GM23338 (cell line): Measurements from ENCODE around the gene ZFYVE28. TPM values are rescaled to one million over a fixed set of nuclear protein-coding genes. Genes with fewer than 3 reads are reported as not detected.

ENCODE experiments used
- ATAC-seq: fragments of 200-7000 bp; cut with Tn5 transposase; 3 replicates; pipeline ENCODE4 v1.9.1; 2020
- DNase-seq: peaks from one replicate; pipeline ENCODE4 v3.0.0-alpha.2; 2015; ENCODE audit warnings: low spot score
- H2AFZ ChIP-seq: fragments of 200-600 bp; sonication (generic); 2 replicates; pipeline ENCODE4 v1.8.0; 2016; ENCODE audit warnings: antibody characterized with exemption, mild to moderate bottlenecking, moderate library complexity
- H3F3A ChIP-seq: fragments of 200-600 bp; sonication (generic); replicated peaks from 2 replicates; pipeline ENCODE4 v1.8.0; 2017; ENCODE audit warnings: antibody characterized with exemption, mixed run types, low read depth
- H3K27ac ChIP-seq: fragments of 200-600 bp; sonication (generic); 2 replicates; pipeline ENCODE4 v1.6.1; 2016; ENCODE audit warnings: low read depth
- H3K27me3 ChIP-seq: fragments of 200-600 bp; sonication (generic); 2 replicates; pipeline ENCODE4 v1.8.0; 2016; ENCODE audit warnings: mild to moderate bottlenecking, mixed run types, moderate library complexity; ENCODE audit not compliant: insufficient read depth
- H3K36me3 ChIP-seq: fragments of 200-600 bp; sonication (generic); 2 replicates; pipeline ENCODE4 v1.8.0; 2016; ENCODE audit warnings: mild to moderate bottlenecking; ENCODE audit not compliant: insufficient read depth
- H3K4me1 ChIP-seq: fragments of 200-600 bp; sonication (generic); 2 replicates; pipeline ENCODE4 v1.8.0; 2016; ENCODE audit warnings: mild to moderate bottlenecking, moderate library complexity; ENCODE audit not compliant: insufficient read depth
- H3K4me2 ChIP-seq: fragments of 200-600 bp; sonication (generic); 2 replicates; pipeline ENCODE4 v1.7.1; 2017; ENCODE audit warnings: mixed run types
- H3K4me3 ChIP-seq: fragments of 200-600 bp; sonication (generic); 2 replicates; pipeline ENCODE4 v1.6.1; 2016; ENCODE audit warnings: mixed run types
- H3K79me2 ChIP-seq: fragments of 200-600 bp; sonication (generic); replicated peaks from 2 replicates; pipeline ENCODE4 v1.8.0; 2017; ENCODE audit warnings: mild to moderate bottlenecking; ENCODE audit not compliant: insufficient read depth
- H3K9me2 ChIP-seq: fragments of 200-600 bp; sonication (generic); 2 replicates; pipeline ENCODE4 v1.8.0; 2017; ENCODE audit not compliant: insufficient read depth
- H4K20me1 ChIP-seq: fragments of 200-600 bp; sonication (generic); replicated peaks from 2 replicates; pipeline ENCODE4 v1.8.0; 2017; ENCODE audit warnings: mild to moderate bottlenecking; ENCODE audit not compliant: insufficient read depth
- H3K27ac Mint-ChIP-seq: 2 replicates; pipeline ENCODE4 v1.8.0; 2020; ENCODE audit warnings: inconsistent platforms, mild to moderate bottlenecking, moderate library complexity, mixed read lengths
- H3K27me3 Mint-ChIP-seq: 3 replicates; pipeline ENCODE4 v1.8.0; 2022; ENCODE audit warnings: low read depth, mild to moderate bottlenecking, moderate library complexity, mixed read lengths, inconsistent platforms; ENCODE audit not compliant: insufficient read depth, poor library complexity
- H3K36me3 Mint-ChIP-seq: 3 replicates; pipeline ENCODE4 v1.8.0; 2021; ENCODE audit warnings: low read depth, mild to moderate bottlenecking, inconsistent platforms, moderate library complexity, mixed read lengths
- H3K4me1 Mint-ChIP-seq: 3 replicates; pipeline ENCODE4 v1.8.0; 2020; ENCODE audit warnings: mild to moderate bottlenecking, inconsistent platforms, mixed read lengths
- H3K4me3 Mint-ChIP-seq: 3 replicates; pipeline ENCODE4 v1.8.0; 2021; ENCODE audit warnings: moderate library complexity, mild to moderate bottlenecking, inconsistent platforms, mixed read lengths
- H3K9me3 Mint-ChIP-seq: 3 replicates; pipeline ENCODE4 v1.8.0; 2020; ENCODE audit warnings: moderate library complexity, mild to moderate bottlenecking, inconsistent platforms, mixed read lengths
- POLR2AphosphoS5 ChIP-seq: IDR thresholded peaks from 2 replicates; pipeline ENCODE4 v1.6.1; 2016; ENCODE audit warnings: antibody characterized with exemption, low read depth
- polyA plus RNA-seq: library from polyadenylated mRNA; unstranded; fragments of >200 nt; fragmentation: Nextera tagmentation; extraction: Ambion mirVana; gene quantifications from 2 replicates; pipeline ENCODE4 v1.2.1, GENCODE V29; 2016
- small RNA-seq: library from RNA; depleted of rRNA; stranded (forward); fragments of <200 nt; gene quantifications from one replicate; pipeline ENCODE3, GENCODE V24; 2014; ENCODE audit warnings: low replicate concordance
- total RNA-seq: library from RNA; depleted of rRNA; stranded (reverse); fragments of >200 nt; shearing (Covaris generic); gene quantifications from 2 replicates; pipeline ENCODE4 v1.2.3, GENCODE V29; 2014; rRNA removed
- TF ChIP-seq, protein P1 (sequence below), 2 experiments: fragments of 200-600 bp in 1 of 2; sonication (generic) in 1 of 2; conservative IDR thresholded peaks; 2 replicates each; pipeline versions ENCODE4 v1.5.1 to v1.6.1; 2016 to 2017; ENCODE audit warnings: antibody characterized with exemption in 2 of 2, low read depth in 2 of 2, mild to moderate bottlenecking in 2 of 2, moderate library complexity in 1 of 2

The ZFYVE28 gene
- total and polyA plus RNA-seq, 2 experiments from 2014 or later: 2.6 to 4.6 TPM

DNA sequence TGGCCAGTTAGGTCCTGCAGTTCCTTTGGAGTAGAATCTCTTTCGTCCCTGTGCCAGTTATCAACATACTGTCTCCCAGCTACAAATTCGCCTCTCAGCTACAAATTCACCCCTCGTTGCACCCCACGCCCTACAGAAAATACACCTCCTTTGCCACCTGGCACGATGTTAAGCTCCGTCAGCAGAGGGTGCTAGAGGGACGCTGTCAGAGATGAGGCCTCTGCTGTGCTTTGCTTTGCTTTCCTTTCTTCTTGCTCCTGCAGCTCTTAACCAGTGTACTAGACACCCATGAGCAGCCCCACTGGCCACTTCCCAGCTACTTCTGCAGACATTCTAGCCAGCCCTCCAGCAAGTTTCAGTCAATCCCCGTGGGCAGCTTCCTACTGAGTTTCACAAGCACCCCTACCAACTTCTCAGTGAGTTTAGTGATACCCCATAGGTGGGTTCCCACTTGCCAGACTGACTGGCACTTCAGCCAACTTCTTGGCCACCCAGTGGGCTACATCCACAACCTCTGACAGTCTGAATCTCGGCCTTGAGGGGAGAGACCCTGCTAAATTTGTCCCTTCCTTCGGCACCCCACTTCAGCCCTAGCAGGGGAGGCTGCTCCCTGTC, 198.3 kb downstream of the ZFYVE28 start:
- no peak overlapping the region; the same call in 2 of the 3 replicates for H3K4me3 Mint-ChIP-seq
- no peaks in the 10 kb centered on the region for H3K36me3 ChIP-seq
- no peak overlapping the region for H3K27ac Mint-ChIP-seq
- peak overlapping the region; percentile 2 for H3K27ac ChIP-seq
- H3K4me1 ChIP-seq: peaks cover 40% of the 10 kb centered on the region
- no peaks in the 10 kb centered on the region for H3K9me3 Mint-ChIP-seq
- H3K4me3 ChIP-seq: peak overlapping the region; percentile 42
- H3K79me2 ChIP-seq: no peaks in the 10 kb centered on the region
- peak; percentile 80 for ATAC-seq
- peaks cover 3% of the 10 kb centered on the region; the same call in 1 of the 2 replicates for H3K9me2 ChIP-seq
- no peaks in the 10 kb centered on the region for H3K36me3 Mint-ChIP-seq
- peaks cover 6% of the 10 kb centered on the region for H3F3A ChIP-seq
- no peak overlapping the region for H2AFZ ChIP-seq
- TF ChIP-seq POLR2AphosphoS5: no peak
- TF ChIP-seq, protein P1, sequence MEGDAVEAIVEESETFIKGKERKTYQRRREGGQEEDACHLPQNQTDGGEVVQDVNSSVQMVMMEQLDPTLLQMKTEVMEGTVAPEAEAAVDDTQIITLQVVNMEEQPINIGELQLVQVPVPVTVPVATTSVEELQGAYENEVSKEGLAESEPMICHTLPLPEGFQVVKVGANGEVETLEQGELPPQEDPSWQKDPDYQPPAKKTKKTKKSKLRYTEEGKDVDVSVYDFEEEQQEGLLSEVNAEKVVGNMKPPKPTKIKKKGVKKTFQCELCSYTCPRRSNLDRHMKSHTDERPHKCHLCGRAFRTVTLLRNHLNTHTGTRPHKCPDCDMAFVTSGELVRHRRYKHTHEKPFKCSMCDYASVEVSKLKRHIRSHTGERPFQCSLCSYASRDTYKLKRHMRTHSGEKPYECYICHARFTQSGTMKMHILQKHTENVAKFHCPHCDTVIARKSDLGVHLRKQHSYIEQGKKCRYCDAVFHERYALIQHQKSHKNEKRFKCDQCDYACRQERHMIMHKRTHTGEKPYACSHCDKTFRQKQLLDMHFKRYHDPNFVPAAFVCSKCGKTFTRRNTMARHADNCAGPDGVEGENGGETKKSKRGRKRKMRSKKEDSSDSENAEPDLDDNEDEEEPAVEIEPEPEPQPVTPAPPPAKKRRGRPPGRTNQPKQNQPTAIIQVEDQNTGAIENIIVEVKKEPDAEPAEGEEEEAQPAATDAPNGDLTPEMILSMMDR (conservative IDR thresholded peaks at IDR 0.05; ENCODE audit: low read depth in 2 of 2): peak; percentile 94 to 97
- H3K4me1 Mint-ChIP-seq: peaks cover 50% of the 10 kb centered on the region
- H4K20me1 ChIP-seq: no peaks in the 10 kb centered on the region
- no peaks in the 10 kb centered on the region for H3K27me3 ChIP-seq
- H3K27me3 Mint-ChIP-seq: peaks cover 5% of the 10 kb centered on the region
- DNase-seq: peak; percentile 91
- H3K4me2 ChIP-seq: peak overlapping the region; percentile 75

Small RNA genes lying within 50 kb of the gene (small RNA-seq; reads per million reads assigned to genes)
- not detected for gene COX6B1P5

Other genes starting within 250 kb of the ZFYVE28 start
- gene HAUS3, start 176.5 kb downstream of the ZFYVE28 start, total RNA-seq: 23.7 and 36.0 TPM in 2 replicates
- gene HAUS3, start 176.5 kb downstream of the ZFYVE28 start, polyA plus RNA-seq: 16.3 and 21.4 TPM in 2 replicates
- 1.8 and 4.8 TPM in 2 replicates for gene POLN, start 176.5 kb downstream of the ZFYVE28 start, total RNA-seq
- 1.8 and 4.0 TPM in 2 replicates for gene POLN, start 176.5 kb downstream of the ZFYVE28 start, polyA plus RNA-seq
- gene MXD4, start 156.5 kb downstream of the ZFYVE28 start, total RNA-seq: 19.9 and 26.4 TPM in 2 replicates
- 6.9 and 11.5 TPM in 2 replicates for gene MXD4, start 156.5 kb downstream of the ZFYVE28 start, polyA plus RNA-seq
- gene CFAP99, start 310 bp upstream of the ZFYVE28 start, total RNA-seq: not detected in 2 replicates
- gene CFAP99, start 310 bp upstream of the ZFYVE28 start, polyA plus RNA-seq: not detected in 2 replicates
- gene RNF4, start 50.5 kb upstream of the ZFYVE28 start, total RNA-seq: 77.2 and 87.5 TPM in 2 replicates
- 42.5 and 47.7 TPM in 2 replicates for gene RNF4, start 50.5 kb upstream of the ZFYVE28 start, polyA plus RNA-seq
- gene FAM193A, start 118.0 kb upstream of the ZFYVE28 start, total RNA-seq: 20.8 and 22.9 TPM in 2 replicates
- 8.5 and 12.0 TPM in 2 replicates for gene FAM193A, start 118.0 kb upstream of the ZFYVE28 start, polyA plus RNA-seq